Activated CD4-positive, alpha-beta T cell treated with anti-CD3 and anti-CD28 coated beads, Interleukin-2, amount 50 U/mL, for 1 hour (primary cell): ENCODE results near the gene CCDC74B.
"Not testable (repeated sequence)": the region's sequence is repeated elsewhere in the genome, so short reads cannot be mapped to it uniquely, and the experiment has no call there.

Experiments
- DNase-seq: peaks from one replicate; pipeline ENCODE4 v3.0.0-alpha.2; 2020

Gene CCDC74B

DNA sequence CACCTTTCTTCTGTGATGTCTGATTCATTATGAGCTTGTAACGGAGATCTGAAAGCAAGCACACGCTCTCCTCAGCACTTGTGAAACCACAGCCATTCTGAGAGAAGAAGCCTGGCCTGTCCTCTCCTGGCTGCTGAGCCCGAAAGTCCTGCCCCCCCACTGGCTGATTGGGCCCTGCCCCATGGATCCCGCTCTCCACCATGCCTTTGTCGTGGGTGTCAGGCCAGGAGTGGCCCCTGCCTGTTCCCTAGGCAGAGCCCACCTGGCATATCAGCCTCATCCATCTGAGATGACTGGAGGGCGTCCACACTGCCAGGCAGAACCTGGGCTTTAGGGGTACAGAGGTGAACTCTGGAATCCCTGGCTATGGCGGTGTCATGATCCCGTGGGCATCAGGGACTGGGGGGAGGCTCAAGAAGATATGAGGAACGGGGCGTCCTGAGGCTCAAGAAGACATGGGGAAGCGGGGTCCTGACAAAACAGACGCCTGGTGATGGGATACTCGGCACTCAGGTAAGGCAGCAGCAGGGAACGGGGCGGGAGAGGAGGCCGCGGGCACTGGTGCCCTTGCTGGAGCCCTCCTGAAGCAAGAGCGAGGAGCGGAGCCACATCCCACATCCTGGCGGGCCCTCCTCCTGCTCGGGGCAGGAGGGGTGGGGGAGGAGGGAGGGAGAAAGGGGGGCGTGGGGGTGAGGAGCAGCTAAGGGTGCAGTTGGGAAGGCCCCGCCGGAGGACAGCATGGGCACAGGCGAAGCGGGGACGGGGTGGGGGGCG lies 1.5 kb downstream of the CCDC74B start:
- DNase-seq: not testable (repeated sequence)

DNA sequence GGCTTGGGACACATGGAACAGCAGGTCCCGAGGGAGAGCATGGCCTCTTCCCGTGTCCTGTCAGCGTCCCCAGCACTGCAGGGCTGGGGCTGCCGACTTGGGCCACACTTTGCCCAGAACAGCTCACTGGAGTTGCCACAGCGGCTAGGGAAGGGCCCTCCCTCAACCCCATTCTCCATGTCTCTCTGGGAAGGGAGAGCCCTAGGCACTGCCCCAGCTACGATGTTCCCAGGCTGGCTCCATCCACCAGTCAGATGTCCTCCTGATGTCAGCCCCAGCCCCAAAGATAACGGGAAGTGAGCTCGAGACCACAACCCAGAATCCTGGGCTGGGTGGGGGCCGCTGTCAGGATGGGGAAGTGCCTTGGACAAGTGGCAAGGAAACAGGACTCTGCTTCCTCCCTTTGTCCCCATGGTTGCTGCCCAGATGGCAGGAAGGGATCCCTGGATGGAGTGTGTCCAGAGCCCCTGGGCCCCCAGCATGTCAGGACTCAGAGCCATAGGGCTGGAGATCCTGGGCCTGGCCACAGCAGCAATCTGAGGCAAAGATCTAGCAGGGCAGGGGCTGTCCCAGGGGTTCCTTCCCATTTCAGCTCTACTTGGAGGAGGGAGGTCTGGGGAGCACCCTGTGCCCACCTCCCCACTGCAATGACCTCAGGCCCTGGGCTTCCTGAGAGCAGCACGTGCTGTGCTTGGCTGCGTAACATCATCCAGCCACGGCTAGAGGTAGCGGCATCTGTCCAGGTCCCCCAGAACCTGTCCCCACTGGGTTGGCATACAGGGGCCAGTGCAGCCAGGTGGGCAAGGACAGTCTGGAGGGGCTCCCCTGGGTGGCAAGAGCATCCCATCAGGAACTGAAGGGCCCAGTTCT lies 2.3 kb downstream of the CCDC74B start:
- not testable (repeated sequence) for DNase-seq

DNA sequence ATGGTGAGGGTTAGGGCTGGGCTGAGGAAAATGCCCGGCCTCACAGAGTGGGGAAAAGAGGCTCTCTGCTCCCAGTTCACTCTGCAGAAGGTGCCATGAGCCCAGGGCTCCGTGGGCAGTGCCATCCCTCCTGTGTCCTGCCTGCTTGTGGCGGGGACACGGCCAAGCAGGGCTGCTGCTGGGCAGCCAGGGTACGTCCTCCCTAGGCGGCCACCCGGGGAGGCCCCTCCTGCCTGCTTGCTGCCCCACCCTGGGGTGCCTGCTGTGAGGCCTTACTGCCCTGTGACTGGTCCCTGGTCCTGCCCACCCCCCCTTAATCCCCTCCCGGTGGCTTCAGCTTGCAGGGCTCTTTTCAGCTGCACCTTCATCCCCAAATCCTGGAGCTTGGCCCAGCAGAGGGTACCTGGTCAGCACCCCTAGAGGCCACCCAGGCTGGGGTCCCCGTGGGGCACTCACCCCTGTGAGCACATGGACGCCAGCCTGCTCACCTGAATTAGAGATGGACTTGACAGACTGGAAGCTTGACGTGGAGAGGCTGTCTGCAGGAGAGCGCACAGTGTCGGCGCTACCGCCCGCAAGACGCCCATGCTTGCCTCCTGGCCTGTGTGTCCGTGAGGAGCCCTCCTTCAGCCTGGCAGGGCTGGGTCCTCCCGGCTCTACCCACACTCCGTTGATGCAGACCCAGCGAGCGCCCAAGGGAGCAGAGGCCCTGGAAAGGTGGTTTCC lies 3.1 kb downstream of the CCDC74B start:
- DNase-seq: not testable (repeated sequence)

DNA sequence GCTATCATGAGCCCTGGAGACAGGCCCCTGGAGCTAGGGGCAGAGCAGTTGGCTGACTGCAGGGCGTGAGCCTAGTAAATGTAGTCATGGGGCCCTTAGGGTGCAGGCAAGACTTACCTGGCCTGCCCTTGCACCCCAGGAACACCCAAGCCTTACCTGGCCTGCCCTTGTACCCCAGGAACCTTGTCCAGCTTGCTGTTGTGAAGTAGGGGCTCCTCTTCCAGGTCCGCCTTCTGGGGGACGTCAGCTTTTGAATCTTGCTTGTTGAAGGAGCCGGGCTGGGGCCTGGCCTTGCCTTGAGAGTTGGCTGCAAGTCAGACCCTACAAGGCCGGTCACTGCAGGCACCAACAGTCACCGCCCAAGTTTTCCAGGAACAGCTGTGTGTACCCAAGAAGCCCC lies 3.9 kb downstream of the CCDC74B start:
- not testable (repeated sequence) for DNase-seq

DNA sequence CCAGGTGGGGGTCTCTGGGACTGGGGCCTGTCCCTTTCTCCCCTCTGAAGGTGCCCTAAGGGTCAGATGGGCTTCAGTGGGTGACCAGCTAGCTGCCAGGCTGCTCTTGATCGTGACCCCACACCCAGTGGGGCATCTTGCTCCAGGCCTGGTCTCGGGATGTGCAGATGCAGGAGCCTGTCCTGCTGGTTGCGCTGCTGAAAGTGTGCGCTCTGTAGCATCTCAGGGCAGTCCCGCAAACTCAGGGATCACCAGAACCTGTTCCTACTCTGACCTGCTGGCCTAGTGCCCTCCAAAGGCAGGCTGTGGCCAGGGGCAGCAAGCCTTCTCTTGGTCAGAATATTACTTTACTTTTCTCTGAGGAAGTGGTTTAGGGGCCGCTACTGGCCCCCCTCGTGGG lies 4.4 kb downstream of the CCDC74B start:
- DNase-seq: not testable (repeated sequence)

DNA sequence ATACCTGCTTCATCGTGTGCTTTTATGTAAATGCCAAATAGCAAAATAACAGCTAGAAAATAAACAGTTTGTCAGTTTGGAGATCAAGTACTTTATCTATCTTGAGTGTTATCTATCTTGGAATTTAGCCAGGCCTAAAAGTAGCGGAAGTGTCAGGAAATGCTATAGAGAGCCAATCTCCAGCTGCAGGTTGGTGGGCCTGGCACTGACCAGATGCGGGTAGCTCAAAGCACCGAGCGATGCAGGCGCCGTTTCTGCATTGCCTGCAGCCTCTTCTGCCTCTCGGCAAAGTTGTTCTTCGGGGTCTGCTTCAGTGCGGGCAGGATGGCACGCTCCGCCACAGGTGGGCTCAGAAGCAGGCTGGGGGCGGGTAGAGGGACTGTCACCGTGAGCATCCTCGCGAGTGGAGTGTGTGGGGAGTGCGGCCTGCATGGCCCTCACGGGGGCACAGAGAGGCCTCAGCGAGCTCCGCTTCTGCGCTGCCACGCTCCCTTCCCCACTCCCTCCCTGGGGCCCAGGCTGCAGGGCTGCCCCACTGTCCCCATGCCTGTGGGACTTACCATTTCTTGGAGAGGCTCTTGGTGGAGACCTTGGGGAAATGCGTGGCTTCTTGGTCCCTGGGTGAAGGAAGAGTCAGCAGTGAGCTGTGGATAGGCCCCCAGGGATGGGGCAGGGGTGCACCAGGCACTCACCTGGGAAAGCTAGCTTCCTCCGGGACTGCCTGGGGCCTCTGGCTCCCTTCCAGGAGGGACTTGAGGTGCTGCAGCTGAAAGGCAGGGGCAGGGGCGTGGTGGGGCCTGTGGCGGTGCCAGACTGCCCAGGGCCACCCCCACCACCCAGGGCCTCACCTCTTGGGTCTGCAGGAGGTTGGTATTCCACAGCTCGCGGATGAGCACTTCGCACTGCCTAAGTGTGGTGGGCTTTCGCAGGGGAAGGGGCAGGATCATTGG lies 5.3 kb downstream of the CCDC74B start:
- DNase-seq: not testable (repeated sequence)

DNA sequence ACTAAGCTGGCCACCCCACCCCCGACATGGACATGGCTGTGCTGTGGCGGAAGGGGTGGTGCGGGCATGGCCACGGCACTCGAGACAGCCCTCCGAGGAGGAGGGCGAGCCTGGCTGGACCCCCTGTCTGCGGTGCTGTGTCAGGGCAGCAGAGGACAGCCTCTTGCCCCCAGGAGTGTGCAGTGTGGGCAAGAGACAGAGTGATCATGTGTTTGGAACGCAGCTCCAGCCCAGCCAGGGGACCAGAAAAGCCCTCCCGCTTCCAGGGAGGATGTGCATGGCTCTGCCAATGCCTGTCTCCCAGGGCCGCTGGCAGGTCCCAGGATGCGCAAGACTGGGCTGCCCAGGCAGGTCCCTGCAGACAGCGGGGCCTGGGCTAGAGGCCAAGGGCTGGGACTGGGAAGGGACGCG lies 6.1 kb downstream of the CCDC74B start:
- DNase-seq: not testable (repeated sequence)

DNA sequence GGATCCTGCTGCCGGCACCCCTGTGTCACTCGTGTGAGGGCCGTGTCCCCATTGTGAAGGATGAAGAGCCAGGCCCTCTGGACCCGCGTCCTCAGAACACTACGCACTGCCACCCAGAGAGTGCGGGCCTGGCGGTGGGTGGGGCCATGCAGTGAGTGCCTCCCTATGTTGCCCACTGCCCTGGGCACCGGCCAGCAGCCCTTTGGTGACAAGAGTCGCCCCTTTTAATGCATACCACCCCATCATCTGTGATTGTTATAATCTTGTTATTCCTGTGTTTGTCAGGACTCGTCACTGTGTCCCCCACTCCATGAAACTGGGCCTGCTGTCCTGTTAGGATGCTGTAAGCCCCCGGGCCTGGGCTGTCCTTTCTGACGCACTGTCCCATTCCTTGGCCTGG lies 6.6 kb downstream of the CCDC74B start:
- DNase-seq: not testable (repeated sequence)

DNA sequence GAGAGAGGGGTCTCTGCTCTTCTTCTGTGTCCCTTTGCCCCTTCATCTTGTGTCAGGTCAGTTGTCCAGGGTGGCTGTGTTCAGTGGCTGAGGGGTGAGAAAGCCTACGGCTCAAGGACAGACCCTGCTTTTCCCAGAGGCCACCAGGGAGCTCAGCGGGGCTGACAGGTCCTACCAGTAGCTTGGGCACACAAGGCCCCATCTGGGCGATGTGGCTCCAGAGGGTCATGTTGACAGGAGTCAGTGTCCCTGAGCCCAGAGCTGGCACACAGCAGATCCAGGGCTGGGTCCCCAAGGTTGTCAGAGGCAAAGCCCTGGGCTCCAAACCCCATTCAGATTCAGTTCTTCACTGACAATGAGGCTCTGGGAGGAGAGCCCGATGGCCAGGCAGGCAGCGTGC lies 7.8 kb downstream of the CCDC74B start:
- DNase-seq: not testable (repeated sequence)

DNA sequence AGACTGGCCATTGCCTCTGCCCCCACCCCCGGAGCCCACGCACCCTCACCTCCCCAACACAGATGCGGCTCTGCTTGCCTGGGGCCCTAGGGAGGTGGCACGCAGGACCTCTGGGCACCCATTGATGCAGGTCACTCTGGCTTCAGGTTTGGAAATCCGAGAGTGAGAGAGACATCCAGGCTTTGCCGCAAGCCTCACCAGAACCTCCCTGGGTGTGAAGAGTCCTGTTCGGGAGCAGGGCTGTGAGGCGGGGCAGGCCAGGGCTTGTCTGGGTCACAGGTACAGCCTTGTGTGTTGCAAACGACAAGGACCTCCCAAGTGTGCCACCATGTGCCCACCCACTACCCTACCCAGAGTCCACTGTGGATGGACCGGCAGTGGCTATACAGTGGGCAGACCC lies 8.4 kb downstream of the CCDC74B start:
- DNase-seq: not testable (repeated sequence)

DNA sequence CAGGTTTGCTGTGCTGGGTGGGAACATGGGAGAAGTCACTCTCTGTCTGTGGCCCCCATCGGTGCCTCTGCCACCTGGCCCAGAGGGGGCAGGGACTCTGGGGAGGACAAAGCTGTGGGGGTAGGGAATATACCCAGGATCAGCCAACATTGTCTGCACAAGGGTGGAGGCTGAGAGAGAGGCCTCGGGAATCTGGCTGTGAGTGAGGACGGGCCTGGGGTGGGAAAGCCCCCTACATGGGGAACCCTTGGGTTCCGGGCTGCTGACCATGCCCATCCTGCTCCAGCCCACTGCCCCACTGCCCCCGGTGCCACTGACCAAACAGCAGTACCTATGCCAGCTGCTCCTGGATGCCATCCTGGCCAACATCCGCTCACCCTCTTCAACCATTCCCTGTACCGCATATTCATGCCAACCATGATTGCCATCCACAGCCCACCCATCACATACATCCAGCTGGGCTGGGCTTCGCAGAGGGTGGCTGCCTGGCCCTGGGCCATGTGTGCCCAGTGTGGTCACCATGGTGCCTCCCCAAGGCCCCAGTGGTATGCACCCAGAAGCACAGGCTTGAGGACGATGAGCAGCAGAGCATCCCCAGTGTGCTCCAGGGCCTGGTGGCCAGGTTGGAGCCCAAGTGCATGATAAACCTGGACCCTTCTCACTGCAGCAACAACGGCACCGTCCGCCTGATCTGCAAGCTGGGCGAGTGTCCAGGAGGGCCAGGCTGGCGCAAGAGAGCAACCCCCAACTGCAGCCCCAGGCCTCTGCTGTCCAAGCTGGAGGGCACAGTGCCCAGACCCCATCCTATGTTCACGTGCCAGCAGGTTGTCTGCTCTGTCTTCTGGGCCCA lies 9.0 kb downstream of the CCDC74B start:
- DNase-seq: no peak

DNA sequence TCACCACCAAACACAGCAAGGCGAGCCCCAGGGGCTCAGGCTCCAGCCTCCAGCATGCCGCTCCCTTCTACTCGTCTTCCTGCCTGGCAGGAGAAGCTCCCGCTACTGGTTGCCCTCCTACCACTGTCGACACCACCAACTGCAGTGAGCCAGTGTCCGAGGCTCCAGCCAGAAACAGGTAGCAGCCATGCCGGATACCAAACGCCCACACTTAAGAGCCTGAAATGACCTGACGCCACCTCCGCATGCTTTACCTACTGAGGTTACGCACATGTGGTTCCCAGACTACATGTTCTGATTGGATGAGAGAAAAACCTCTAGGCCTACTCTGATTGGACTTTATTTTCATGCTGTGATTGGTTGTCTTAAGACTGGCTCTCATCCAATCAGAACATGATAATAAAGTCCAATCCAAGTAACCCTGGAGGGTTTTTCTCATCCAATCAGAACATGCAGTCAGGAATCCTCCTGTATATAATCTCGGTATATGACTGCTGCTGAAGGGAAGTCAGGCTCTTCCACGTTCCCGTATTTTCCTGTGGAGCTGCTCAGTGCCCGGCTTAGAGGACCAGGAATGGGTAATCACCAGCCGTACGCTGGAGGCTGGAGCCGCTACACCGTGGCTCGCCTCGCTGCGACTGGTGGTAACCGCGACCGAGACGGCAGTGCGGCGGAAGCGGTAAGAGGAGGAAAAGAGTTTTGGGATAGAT lies 15.6 kb downstream of the CCDC74B start, which contains the start of gene POTEF:
Gene POTEF, minus strand, starts transcription at position 103 of the 710 bp plus-strand sequence. CDS start 8,707 bp downstream, outside the sequence.
- not testable (repeated sequence) for DNase-seq

DNA sequence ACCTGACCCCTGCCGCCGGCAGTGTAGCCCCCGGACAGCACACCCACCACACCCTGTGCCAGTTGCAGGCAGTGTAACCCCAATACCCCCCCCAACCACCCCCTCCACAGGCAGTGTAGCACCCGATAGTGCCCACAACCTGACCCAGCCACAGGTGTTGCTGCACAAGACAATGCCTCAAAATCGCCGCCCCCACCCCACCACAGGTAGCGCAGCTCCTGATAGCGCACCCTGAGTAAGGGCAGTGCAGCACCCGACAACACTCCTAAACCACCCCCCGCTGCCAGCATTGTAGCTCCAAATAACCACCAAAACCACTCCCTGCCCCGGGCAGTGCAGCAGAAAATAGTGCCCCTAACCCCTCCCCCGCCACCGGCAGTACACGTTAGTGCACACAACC lies 16.4 kb downstream of the CCDC74B start:
- not testable (repeated sequence) for DNase-seq

DNA sequence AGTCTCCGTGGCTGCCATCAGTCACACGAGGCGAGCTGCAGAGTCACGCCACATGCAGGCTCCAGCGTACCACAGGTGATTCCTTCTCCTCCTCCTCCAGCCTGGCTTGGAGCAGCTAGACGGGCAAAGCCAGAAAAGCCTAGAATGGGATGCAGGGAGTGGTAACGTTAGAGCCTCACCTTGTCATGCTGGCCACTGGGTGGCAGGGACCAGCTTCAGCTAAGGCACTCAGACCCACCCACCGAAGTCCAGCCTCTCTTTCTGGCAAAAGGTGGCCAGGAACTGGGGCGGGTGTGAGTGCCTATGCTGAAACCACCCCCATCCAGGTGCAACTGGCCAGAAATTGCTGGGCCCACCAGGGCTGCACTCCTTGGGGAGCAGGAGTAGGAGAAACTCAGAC lies 17.2 kb downstream of the CCDC74B start:
- not testable (repeated sequence) for DNase-seq

DNA sequence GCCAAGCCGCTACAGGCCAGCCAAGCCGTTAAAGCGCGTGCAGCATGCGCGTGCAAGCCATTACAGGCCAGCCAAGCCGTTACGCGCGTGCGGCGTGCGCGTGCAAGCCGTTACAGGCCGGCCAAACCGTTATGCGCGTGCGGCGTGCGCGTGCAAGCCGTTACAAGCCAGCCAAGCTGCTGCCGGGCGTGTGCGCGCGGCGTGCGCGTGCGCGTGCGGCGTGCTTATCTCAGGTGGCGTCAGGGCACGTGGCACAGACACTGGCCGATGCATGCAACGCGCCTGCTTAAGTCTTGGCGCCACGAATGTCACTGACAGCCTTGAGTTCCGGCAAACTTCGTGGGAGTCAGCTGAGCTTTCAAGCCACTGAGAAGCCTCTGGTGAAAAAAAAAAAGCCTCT lies 24.0 kb downstream of the CCDC74B start:
- DNase-seq: not testable (repeated sequence)

DNA sequence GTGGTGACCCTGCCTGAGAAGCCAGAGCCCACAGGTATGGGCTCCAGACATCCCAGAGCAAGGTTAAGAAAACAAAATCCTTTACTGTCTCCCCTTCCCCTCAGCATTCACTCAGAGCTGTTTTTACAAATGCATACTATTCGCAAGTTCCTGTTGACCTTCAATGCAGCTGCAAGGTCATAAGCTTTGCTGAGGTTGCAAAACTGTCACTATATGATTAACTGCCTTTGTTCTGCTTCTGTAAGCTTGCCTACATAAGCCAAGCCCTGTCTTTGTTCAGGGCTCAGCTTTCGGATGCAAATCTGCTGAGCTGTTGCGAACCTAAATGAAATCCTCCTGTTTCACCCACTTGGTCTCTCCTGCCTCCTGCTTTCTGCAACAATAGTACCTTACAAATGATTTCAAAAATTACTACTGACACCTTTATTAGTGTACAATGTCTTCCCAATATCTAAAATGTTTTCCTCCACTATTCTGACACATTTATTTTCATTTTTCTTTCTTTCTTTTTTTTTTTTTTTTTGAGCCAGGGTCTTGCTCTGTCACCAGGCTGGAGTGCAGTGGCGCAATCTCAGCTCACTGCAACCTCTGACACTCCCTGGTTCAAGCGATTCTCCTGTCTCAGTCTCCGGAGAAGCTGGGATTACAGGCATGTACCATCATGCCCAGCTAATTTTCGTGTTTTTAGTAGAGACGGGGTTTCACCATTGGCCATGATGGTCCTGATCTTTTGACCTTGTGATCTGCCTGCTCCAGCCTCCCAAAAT lies 42.1 kb downstream of the CCDC74B start:
- not testable (repeated sequence) for DNase-seq
